ENCODE measurements around the gene MYL7.
A peak's percentile ranks its signal among the peaks of the same experiment; 100 is the strongest.

The MYL7 gene

GRCh38 chr7:44103566-44103922 lies 37.6 kb downstream of the MYL7 start:
- peak overlapping the region; percentile 52 to 58 for H3K4me3 ChIP-seq
- peak overlapping the region; percentile 98 to 100 for H3K27ac ChIP-seq
- peaks cover 0 to 20% (median 17%) of the 10 kb centered on the region in 3 donors for H3K36me3 ChIP-seq
- TF ChIP-seq, protein P1, sequence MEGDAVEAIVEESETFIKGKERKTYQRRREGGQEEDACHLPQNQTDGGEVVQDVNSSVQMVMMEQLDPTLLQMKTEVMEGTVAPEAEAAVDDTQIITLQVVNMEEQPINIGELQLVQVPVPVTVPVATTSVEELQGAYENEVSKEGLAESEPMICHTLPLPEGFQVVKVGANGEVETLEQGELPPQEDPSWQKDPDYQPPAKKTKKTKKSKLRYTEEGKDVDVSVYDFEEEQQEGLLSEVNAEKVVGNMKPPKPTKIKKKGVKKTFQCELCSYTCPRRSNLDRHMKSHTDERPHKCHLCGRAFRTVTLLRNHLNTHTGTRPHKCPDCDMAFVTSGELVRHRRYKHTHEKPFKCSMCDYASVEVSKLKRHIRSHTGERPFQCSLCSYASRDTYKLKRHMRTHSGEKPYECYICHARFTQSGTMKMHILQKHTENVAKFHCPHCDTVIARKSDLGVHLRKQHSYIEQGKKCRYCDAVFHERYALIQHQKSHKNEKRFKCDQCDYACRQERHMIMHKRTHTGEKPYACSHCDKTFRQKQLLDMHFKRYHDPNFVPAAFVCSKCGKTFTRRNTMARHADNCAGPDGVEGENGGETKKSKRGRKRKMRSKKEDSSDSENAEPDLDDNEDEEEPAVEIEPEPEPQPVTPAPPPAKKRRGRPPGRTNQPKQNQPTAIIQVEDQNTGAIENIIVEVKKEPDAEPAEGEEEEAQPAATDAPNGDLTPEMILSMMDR (IDR thresholded peaks at IDR 0.05), result no peak
- intact Hi-C loops (cut with DNase I; ENCODE audit: low total_unique reads), result no loop called here
- no peaks in the 10 kb centered on the region for H3K9me3 ChIP-seq
- H3K27me3 ChIP-seq, result no peaks in the 10 kb centered on the region
- DNase-seq, result no peak
- peaks cover 9 to 98% (median 76%) of the 10 kb centered on the region in 4 donors for H3K4me1 ChIP-seq

DNA sequence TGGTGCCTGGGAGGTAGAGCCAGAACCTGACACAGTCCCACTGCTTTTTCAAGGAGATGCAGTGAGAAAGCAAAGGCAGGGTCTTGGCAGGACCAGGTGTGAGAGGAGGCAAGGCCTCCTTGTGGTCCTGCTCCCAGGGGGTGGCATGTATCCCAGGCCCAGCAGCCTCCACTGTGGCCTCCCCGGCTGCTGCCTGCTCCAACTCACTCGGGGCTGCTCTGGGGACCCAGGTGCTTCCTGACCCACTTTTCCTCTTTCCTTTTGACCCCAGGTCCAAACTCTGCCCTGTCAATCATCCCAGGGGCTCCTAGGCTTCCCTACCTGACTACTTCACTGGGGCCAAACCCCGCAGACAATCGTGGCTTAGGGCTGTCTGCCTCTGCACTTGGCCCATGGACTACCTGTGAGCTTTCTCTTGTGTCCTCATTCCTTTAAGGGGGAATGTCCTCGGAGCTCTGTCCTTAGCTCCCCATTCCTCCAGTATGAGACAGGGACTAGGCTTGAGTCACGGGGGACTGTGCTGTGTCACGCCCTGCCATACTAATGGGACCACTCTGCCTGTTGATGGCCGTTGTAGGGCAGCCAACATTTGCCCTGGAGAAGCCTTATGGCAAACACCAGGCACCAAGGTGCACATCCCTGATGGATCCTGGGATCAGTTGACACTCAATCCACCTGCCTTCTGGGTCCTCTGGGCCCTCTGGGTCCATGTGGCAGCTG lies 38.1 kb downstream of the MYL7 start:
- TF ChIP-seq, protein P1 (IDR thresholded peaks at IDR 0.05), result no peak
- no peak overlapping the region for H3K4me3 ChIP-seq
- peak overlapping the region; percentile 98 to 100 for H3K27ac ChIP-seq
- DNase-seq, result no peak
- H3K36me3 ChIP-seq, result peaks cover 0 to 14% (median 12%) of the 10 kb centered on the region in 3 donors
- intact Hi-C loops (cut with DNase I; ENCODE audit: low total_unique reads), result no loop called here
- H3K9me3 ChIP-seq, result no peaks in the 10 kb centered on the region
- H3K4me1 ChIP-seq, result peaks cover 6 to 98% (median 70%) of the 10 kb centered on the region in 4 donors
- H3K27me3 ChIP-seq, result no peaks in the 10 kb centered on the region

DNA sequence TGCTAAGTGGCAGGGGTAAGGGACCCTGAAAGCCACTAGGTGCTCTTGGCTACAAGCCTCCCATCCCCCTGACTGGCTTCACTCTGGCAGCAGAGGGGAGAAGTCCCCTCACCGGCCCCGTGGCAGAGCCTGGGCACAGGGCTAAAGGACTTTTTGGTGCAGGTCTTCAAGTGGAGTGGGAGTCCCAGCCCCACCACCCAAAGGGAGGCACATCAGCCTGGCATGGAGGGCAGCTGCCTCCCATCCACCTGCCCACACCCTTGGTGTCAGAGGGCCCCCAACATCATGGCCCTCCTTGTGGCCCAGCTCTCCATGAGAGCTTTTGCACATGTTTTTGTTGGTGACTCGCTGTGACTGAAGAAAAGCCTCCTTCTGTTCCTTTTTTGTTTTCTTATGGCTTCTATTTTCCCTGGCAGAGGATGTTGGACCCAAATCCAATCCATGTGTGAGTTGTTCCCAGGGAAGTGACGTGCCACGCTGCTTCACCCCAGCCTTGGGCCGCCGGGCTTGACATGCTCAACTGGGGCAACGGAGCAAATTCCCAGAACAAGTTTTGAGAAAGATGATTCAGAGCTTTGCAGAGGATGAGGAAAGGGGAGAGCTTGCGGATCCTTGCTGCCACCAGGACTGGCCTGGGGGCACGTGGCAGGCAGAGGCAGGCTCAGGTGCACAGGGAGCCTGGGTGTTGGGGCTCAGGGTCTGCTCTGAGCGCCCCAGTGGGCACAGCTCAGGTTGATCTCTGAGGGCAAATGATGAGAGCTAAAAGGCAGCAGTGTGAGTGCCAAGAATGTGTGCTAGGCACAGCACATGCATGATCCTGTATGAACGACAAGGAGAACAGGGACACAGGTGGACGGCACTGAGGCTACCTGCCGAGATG lies 38.9 kb downstream of the MYL7 start:
- peaks cover 6 to 97% (median 62%) of the 10 kb centered on the region in 4 donors for H3K4me1 ChIP-seq
- no peaks in the 10 kb centered on the region for H3K27me3 ChIP-seq
- H3K9me3 ChIP-seq, result no peaks in the 10 kb centered on the region
- peaks cover 0 to 6% (median 4%) of the 10 kb centered on the region in 3 donors for H3K36me3 ChIP-seq
- TF ChIP-seq, protein P1 (IDR thresholded peaks at IDR 0.05), result no peak
- peak; percentile 85 to 97 for DNase-seq
- intact Hi-C loops (cut with DNase I; ENCODE audit: low total_unique reads), result no loop called here
- peak overlapping the region; percentile 98 to 100 for H3K27ac ChIP-seq
- no peak overlapping the region for H3K4me3 ChIP-seq

DNA sequence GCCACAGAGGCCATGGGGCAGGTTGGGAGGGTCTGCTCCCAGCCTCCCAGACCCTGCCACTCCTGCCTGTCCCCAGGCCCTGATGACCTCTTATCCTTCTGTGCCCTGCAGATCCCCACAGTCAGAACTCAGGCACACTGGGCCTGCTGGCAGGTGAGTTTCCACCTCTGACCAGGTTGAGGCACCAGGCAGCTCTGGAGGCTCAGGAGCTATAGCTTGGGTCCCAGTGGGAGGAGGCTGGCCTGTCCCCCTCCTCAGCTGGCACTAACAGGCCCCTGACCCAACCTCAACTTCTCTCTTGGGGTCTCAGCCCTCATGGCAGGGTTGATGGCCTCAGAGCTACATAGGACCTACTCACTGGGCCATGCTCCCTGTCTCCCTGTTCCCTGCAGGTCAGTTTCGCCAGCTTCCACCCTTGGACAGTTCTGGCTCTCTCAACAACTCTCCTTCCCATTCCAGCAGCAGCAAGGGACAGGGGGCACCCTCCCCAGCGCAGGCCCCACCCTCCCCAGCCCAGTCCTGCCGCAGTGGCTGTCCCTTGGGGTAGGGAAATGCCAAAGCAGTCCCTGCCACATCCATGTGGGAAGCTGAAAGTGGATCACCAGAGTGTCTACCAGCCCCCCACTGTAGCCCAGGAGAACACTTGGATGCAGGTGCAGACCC lies 39.7 kb downstream of the MYL7 start:
- Histone ChIP-seq H3K9me3 (no peaks in the 10 kb centered on the region), H3K4me1 (peaks cover 6 to 89% (median 54%) of the 10 kb centered on the region in 4 donors), H3K27ac (peak overlapping the region; percentile 98 to 100), H3K36me3 (no peaks in the 10 kb centered on the region), H3K4me3 (no peak overlapping the region), H3K27me3 (no peaks in the 10 kb centered on the region)
- intact Hi-C loops (cut with DNase I; ENCODE audit: low total_unique reads), result no loop called here
- peak in 1 of 2 donors; percentile 89 for DNase-seq
- TF ChIP-seq, protein P1 (IDR thresholded peaks at IDR 0.05), result no peak

GRCh38 chr7:44100458-44101302 lies 40.5 kb downstream of the MYL7 start:
- Histone ChIP-seq H3K27ac (peak overlapping the region; percentile 98 to 100), H3K27me3 (no peaks in the 10 kb centered on the region)
- intact Hi-C loops (cut with DNase I; ENCODE audit: low total_unique reads), result no loop called here

More at GRCh38 chr7:44100458-44101302, 40.5 kb downstream of the MYL7 start:
- H3K4me1 ChIP-seq, result peaks cover 0 to 88% (median 48%) of the 10 kb centered on the region in 4 donors
- no peak overlapping the region for H3K4me3 ChIP-seq
- DNase-seq, result peak; percentile 58 to 81
- TF ChIP-seq, protein P1 (IDR thresholded peaks at IDR 0.05), result no peak
- no peaks in the 10 kb centered on the region for H3K9me3 ChIP-seq
- H3K36me3 ChIP-seq, result no peaks in the 10 kb centered on the region
